KMS-11 (cell line): ENCODE data around the gene MLANA.

ENCODE experiments used
- H2AFZ ChIP-seq: fragments of 200-600 bp; sonication (generic); 2 replicates; pipeline ENCODE4 v1.6.1; 2016; ENCODE audit warnings: antibody characterized with exemption, mixed run types, low read depth
- H3K27ac ChIP-seq: fragments of 200-600 bp; sonication (generic); 2 replicates; pipeline ENCODE4 v1.6.1; 2016; ENCODE audit warnings: mild to moderate bottlenecking, mixed run types
- H3K27me3 ChIP-seq: fragments of 200-600 bp; sonication (generic); 2 replicates; pipeline ENCODE4 v1.6.1; 2017; ENCODE audit warnings: mild to moderate bottlenecking, low read depth, mixed run types, moderate library complexity; ENCODE audit not compliant: insufficient read depth
- H3K36me3 ChIP-seq: fragments of 200-600 bp; sonication (generic); 2 replicates; pipeline ENCODE4 v1.6.1; 2017; ENCODE audit warnings: mild to moderate bottlenecking, mixed run types; ENCODE audit not compliant: insufficient read depth
- H3K4me1 ChIP-seq: fragments of 200-600 bp; sonication (generic); 2 replicates; pipeline ENCODE4 v1.6.1; 2016; ENCODE audit warnings: mild to moderate bottlenecking, low read depth, mixed run types; ENCODE audit not compliant: poor library complexity, severe bottlenecking
- H3K4me2 ChIP-seq: fragments of 200-600 bp; sonication (generic); 2 replicates; pipeline ENCODE4 v1.7.0; 2016; ENCODE audit warnings: mild to moderate bottlenecking, mixed run types
- H3K4me3 ChIP-seq: fragments of 200-600 bp; sonication (generic); IDR thresholded peaks from 2 replicates; pipeline ENCODE4 v1.6.1; 2017; ENCODE audit warnings: low read depth, low read length, mixed read lengths; ENCODE audit not compliant: insufficient read depth
- H3K79me2 ChIP-seq: fragments of 200-600 bp; sonication (generic); 2 replicates; pipeline ENCODE4 v1.6.1; 2016; ENCODE audit warnings: low read depth, mixed run types; ENCODE audit not compliant: insufficient read depth
- H3K9ac ChIP-seq: fragments of 200-600 bp; sonication (generic); 2 replicates; pipeline ENCODE4 v1.6.1; 2016; ENCODE audit warnings: mild to moderate bottlenecking, mixed run types
- H4K20me1 ChIP-seq: fragments of 200-600 bp; sonication (generic); 2 replicates; pipeline ENCODE4 v1.6.1; 2016; ENCODE audit warnings: mild to moderate bottlenecking, mixed run types; ENCODE audit not compliant: insufficient read depth
- CTCF ChIP-seq: fragments of 200-600 bp; sonication (generic); conservative IDR thresholded peaks from 2 replicates; pipeline ENCODE4 v1.6.1; 2017; ENCODE audit warnings: low read depth, mild to moderate bottlenecking, antibody characterized with exemption, low read length, moderate library complexity, mixed read lengths

Gene MLANA

GRCh38 chr9:5892456-5893133, 1.9 kb downstream of the MLANA start:
- no peaks in the 10 kb centered on the region for H3K36me3 ChIP-seq
- no peak for TF ChIP-seq CTCF
- H3K4me1 ChIP-seq = no peaks in the 10 kb centered on the region
- H3K27ac ChIP-seq = no peak overlapping the region
- H3K4me3 ChIP-seq = no peak overlapping the region
- H3K9ac ChIP-seq = no peak overlapping the region
- H4K20me1 ChIP-seq = no peaks in the 10 kb centered on the region
- no peaks in the 10 kb centered on the region for H3K79me2 ChIP-seq
- no peaks in the 10 kb centered on the region for H3K27me3 ChIP-seq
- no peak overlapping the region for H2AFZ ChIP-seq
- no peak overlapping the region for H3K4me2 ChIP-seq

GRCh38 chr9:5893134-5893505, 2.4 kb downstream of the MLANA start:
- no peak overlapping the region for H3K4me3 ChIP-seq
- no peak overlapping the region for H3K27ac ChIP-seq
- H3K36me3 ChIP-seq = no peaks in the 10 kb centered on the region
- H3K9ac ChIP-seq = no peak overlapping the region
- H2AFZ ChIP-seq = no peak overlapping the region
- H3K4me2 ChIP-seq = no peak overlapping the region
- H4K20me1 ChIP-seq = no peaks in the 10 kb centered on the region
- H3K27me3 ChIP-seq = no peaks in the 10 kb centered on the region
- H3K4me1 ChIP-seq = no peaks in the 10 kb centered on the region
- no peak for TF ChIP-seq CTCF
- no peaks in the 10 kb centered on the region for H3K79me2 ChIP-seq

GRCh38 chr9:5893591-5894236, 3.0 kb downstream of the MLANA start:
- H3K27ac ChIP-seq = no peak overlapping the region
- no peaks in the 10 kb centered on the region for H3K36me3 ChIP-seq
- H3K4me1 ChIP-seq = no peaks in the 10 kb centered on the region
- no peaks in the 10 kb centered on the region for H4K20me1 ChIP-seq
- no peak overlapping the region for H3K4me3 ChIP-seq
- no peak overlapping the region for H2AFZ ChIP-seq
- H3K79me2 ChIP-seq = no peaks in the 10 kb centered on the region
- no peaks in the 10 kb centered on the region for H3K27me3 ChIP-seq
- no peak overlapping the region for H3K9ac ChIP-seq
- no peak for TF ChIP-seq CTCF
- H3K4me2 ChIP-seq = no peak overlapping the region

- no peak overlapping the region for H2AFZ ChIP-seq
- H3K79me2 ChIP-seq = no peaks in the 10 kb centered on the region
- no peaks in the 10 kb centered on the region for H3K27me3 ChIP-seq
- H3K4me3 ChIP-seq = no peak overlapping the region
- H3K27ac ChIP-seq = no peak overlapping the region
- H3K4me2 ChIP-seq = no peak overlapping the region
- no peak for TF ChIP-seq CTCF
- H3K9ac ChIP-seq = no peak overlapping the region
- no peaks in the 10 kb centered on the region for H3K4me1 ChIP-seq
- no peaks in the 10 kb centered on the region for H4K20me1 ChIP-seq
- H3K36me3 ChIP-seq = no peaks in the 10 kb centered on the region
Observed at GRCh38 chr9:5894237-5894959, 3.7 kb downstream of the MLANA start.
